Activated CD8-positive, alpha-beta T cell treated with anti-CD3 and anti-CD28 coated beads, Interleukin-2, amount 10 ng/mL, durations not matched to agents 7 days and 5 days (primary cell): Measurements from ENCODE around the gene MYOZ3. TPM values are rescaled to one million over a fixed set of nuclear protein-coding genes. Genes with fewer than 3 reads are reported as not detected.

Source experiments
- ATAC-seq: fragments of 150-1000 bp; cut with Tn5 transposase; one replicate; pipeline ENCODE4 v1.10.0; 2021; ENCODE audit warnings: moderate library complexity
- CTCF ChIA-PET: fragments of 350-600 bp; sonication (Branson Sonifier 250); formaldehyde crosslinking; loops from one replicate; lab custom pipeline; 2021; ENCODE audit warnings: antibody characterized with exemption; lab: Charles Lee
- POLR2A ChIA-PET: fragments of 350-600 bp; sonication (Branson Sonifier 250); formaldehyde crosslinking; loops from one replicate; lab custom pipeline; 2021; ENCODE audit warnings: antibody characterized with exemption; lab: Charles Lee
- DNase-seq: peaks from one replicate; pipeline ENCODE4 v3.0.0-alpha.2; 2020
- H3K27ac Mint-ChIP-seq: one replicate; pipeline ENCODE4 v1.8.0; 2021; ENCODE audit warnings: mild to moderate bottlenecking, mixed read lengths
- H3K27me3 Mint-ChIP-seq: one replicate; pipeline ENCODE4 v1.8.0; 2021; ENCODE audit warnings: low read depth, mixed read lengths
- H3K36me3 Mint-ChIP-seq: one replicate; pipeline ENCODE4 v1.8.0; 2021; ENCODE audit warnings: low read depth, mixed read lengths
- H3K4me1 Mint-ChIP-seq: one replicate; pipeline ENCODE4 v1.8.0; 2021; ENCODE audit warnings: low read depth, mixed read lengths
- H3K4me3 Mint-ChIP-seq: one replicate; pipeline ENCODE4 v1.8.0; 2021; ENCODE audit warnings: mild to moderate bottlenecking, mixed read lengths
- H3K9me3 Mint-ChIP-seq: one replicate; pipeline ENCODE4 v1.8.0; 2022; ENCODE audit warnings: mixed read lengths; ENCODE audit not compliant: insufficient read depth
- total RNA-seq, 2 experiments: library from RNA; stranded (reverse); gene quantifications; one replicate each; pipeline ENCODE4 v1.2.3, GENCODE V29; 2021

Gene MYOZ3
- total RNA-seq, 2 experiments from 2014 or later, result not detected

- CTCF ChIA-PET, result no interaction called here
Observed at GRCh38 chr5:150621301-150621700, 39.8 kb upstream of the MYOZ3 start.

DNA sequence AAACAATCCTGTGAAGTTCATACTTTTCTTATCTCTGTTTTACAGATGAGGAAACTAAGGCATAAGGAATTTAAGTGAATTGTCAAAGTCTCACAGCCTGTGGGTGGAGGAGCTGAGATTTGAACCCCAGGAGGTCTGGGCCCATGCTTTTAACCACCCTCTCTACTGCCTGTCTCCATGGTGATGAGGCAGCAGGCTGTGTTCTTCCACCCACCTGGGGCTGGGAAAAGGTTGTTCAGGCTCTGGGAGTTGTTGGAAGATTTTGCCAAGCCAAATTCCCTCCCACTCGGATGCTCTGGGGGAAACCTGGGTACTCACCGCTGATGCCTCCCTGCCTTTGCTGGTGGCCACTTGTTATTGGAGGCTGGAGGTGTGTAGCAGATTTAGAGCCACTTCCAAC lies 38.9 kb upstream of the MYOZ3 start:
- no peaks in the 10 kb centered on the region for H3K9me3 Mint-ChIP-seq
- DNase-seq, result no peak
- H3K27me3 Mint-ChIP-seq, result peaks cover 19% of the 10 kb centered on the region
- peaks cover 7% of the 10 kb centered on the region for H3K4me1 Mint-ChIP-seq
- ChIA-PET POLR2A (no interaction called here), CTCF (no interaction called here)
- no peak for ATAC-seq
- no peak overlapping the region for H3K4me3 Mint-ChIP-seq
- no peak overlapping the region for H3K27ac Mint-ChIP-seq
- H3K36me3 Mint-ChIP-seq, result no peaks in the 10 kb centered on the region

More at GRCh38 chr5:150621301-150621700, 39.8 kb upstream of the MYOZ3 start:
- ATAC-seq, result no peak
- POLR2A ChIA-PET, result no interaction called here
- Mint-ChIP-seq H3K36me3 (no peaks in the 10 kb centered on the region), H3K27ac (no peak overlapping the region), H3K27me3 (peaks cover 19% of the 10 kb centered on the region), H3K4me3 (no peak overlapping the region), H3K4me1 (peaks cover 7% of the 10 kb centered on the region), H3K9me3 (no peaks in the 10 kb centered on the region)
- DNase-seq, result no peak

DNA sequence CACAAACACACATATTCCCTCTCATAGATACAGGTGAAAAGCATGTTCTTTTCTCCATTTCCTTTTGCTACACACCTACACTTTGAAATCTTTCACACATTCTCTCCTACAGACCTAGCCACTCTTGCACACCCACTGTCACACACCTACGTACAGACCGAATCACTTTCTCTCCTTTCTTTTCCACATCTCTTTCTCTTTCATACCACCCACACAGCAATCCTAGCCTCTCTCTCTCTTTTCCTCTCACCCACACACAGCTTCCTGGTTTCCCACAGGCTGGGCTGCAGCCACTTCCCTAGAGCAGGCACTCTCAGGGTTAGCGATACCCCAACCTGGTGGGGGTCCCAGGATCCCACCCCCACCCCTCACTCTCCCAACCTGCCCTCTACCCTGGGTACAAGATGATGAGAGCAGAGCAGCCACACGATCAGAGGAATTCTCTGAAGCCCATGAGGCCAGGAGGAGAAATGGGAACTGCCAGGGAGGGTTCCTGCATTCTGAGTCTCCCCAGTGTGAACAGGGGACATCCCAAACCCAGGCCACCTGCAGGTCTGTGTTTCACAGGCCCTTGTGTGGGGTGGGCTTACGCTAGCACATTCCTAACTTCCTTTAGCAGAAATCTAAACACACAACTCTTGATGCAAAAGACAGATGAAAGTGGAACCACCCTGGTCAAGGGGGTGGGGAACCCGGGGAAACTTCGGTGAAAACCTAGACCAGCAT lies 37.7 kb upstream of the MYOZ3 start:
- Mint-ChIP-seq H3K9me3 (no peaks in the 10 kb centered on the region), H3K27ac (no peak overlapping the region), H3K4me1 (peaks cover 7% of the 10 kb centered on the region), H3K4me3 (no peak overlapping the region), H3K36me3 (no peaks in the 10 kb centered on the region), H3K27me3 (peaks cover 23% of the 10 kb centered on the region)
- no peak for DNase-seq
- CTCF ChIA-PET, result interaction anchor here (1.2 kb wide), 1 partner anchor 224 kb away, joined by 4 read pairs; no protein-coding TSS in a partner anchor
- no peak for ATAC-seq
- POLR2A ChIA-PET, result no interaction called here

GRCh38 chr5:150623878-150624216 lies 37.2 kb upstream of the MYOZ3 start:
- H3K36me3 Mint-ChIP-seq, result no peaks in the 10 kb centered on the region
- peaks cover 23% of the 10 kb centered on the region for H3K27me3 Mint-ChIP-seq
- H3K9me3 Mint-ChIP-seq, result no peaks in the 10 kb centered on the region
- POLR2A ChIA-PET, result no interaction called here
- CTCF ChIA-PET, result interaction anchor here (1.2 kb wide), 1 partner anchor 223 kb away, joined by 4 read pairs; no protein-coding TSS in a partner anchor
- H3K4me3 Mint-ChIP-seq, result peak overlapping the region; percentile 55
- H3K27ac Mint-ChIP-seq, result no peak overlapping the region
- H3K4me1 Mint-ChIP-seq, result peaks cover 7% of the 10 kb centered on the region
- no peak for DNase-seq
- no peak for ATAC-seq

GRCh38 chr5:150624334-150625163 lies 36.5 kb upstream of the MYOZ3 start:
- DNase-seq (peak; percentile 24), ATAC-seq (peak; percentile 68)
- ChIA-PET CTCF (no interaction called here), POLR2A (no interaction called here)
- Mint-ChIP-seq H3K4me3 (peak overlapping the region; percentile 55), H3K4me1 (peaks cover 7% of the 10 kb centered on the region), H3K27ac (no peak overlapping the region), H3K36me3 (no peaks in the 10 kb centered on the region), H3K27me3 (peaks cover 23% of the 10 kb centered on the region), H3K9me3 (no peaks in the 10 kb centered on the region)

DNA sequence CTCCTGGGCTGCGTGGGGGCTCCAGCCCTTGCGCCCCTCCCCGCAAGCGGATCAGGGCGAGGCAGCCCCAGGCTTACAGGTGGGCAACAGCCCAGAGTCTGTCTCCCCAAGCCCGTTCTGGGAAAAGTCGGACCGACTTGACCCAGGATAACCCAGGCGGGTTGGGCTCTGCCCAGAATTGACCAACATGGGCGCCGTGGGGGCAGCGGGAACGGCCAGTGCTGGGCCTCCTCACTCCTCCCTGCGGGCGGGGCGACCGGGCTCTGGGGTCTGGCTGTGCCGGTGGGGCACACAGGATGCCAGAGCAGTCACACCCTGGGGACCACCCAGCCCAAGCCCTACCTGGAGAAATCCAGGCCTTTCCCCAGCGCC lies 35.9 kb upstream of the MYOZ3 start:
- H3K9me3 Mint-ChIP-seq, result no peaks in the 10 kb centered on the region
- no peaks in the 10 kb centered on the region for H3K36me3 Mint-ChIP-seq
- peaks cover 23% of the 10 kb centered on the region for H3K27me3 Mint-ChIP-seq
- no peak for ATAC-seq
- H3K4me1 Mint-ChIP-seq, result peaks cover 7% of the 10 kb centered on the region
- H3K4me3 Mint-ChIP-seq, result no peak overlapping the region
- ChIA-PET CTCF (no interaction called here), POLR2A (no interaction called here)
- H3K27ac Mint-ChIP-seq, result no peak overlapping the region
- no peak for DNase-seq

- CTCF ChIA-PET, result no interaction called here
- Mint-ChIP-seq H3K27ac (no peak overlapping the region), H3K27me3 (peaks cover 23% of the 10 kb centered on the region), H3K4me1 (peaks cover 7% of the 10 kb centered on the region), H3K36me3 (no peaks in the 10 kb centered on the region), H3K4me3 (no peak overlapping the region), H3K9me3 (no peaks in the 10 kb centered on the region)
- ATAC-seq (no peak), DNase-seq (no peak)
- POLR2A ChIA-PET, result no interaction called here
Observed at GRCh38 chr5:150625831-150626746, 35.0 kb upstream of the MYOZ3 start.

DNA sequence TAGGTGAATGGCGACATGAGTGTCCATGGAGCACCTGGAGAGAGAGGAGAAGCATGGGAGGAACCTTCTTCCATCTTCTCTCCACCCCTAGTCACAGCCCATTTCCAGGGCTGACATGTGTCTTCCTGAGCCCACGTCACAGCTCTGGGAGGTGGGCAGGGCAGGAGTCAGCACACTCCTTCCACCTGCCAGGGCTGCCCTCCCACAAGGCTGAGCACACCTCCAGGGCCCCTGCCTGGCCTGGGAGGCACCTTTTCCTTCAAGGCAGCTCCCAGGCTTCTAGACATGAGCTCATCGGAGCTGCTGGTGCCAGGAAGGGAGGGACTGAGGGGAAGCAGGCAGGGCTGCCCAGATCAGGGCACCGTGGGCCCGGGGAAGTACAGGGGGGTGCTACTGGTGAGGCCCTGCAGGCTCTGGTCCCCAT lies 34.2 kb upstream of the MYOZ3 start:
- ATAC-seq (no peak), DNase-seq (no peak)
- ChIA-PET POLR2A (no interaction called here), CTCF (no interaction called here)
- H3K27ac Mint-ChIP-seq, result no peak overlapping the region
- H3K36me3 Mint-ChIP-seq, result no peaks in the 10 kb centered on the region
- H3K4me1 Mint-ChIP-seq, result peaks cover 7% of the 10 kb centered on the region
- H3K9me3 Mint-ChIP-seq, result no peaks in the 10 kb centered on the region
- H3K4me3 Mint-ChIP-seq, result no peak overlapping the region
- H3K27me3 Mint-ChIP-seq, result peaks cover 23% of the 10 kb centered on the region

DNA sequence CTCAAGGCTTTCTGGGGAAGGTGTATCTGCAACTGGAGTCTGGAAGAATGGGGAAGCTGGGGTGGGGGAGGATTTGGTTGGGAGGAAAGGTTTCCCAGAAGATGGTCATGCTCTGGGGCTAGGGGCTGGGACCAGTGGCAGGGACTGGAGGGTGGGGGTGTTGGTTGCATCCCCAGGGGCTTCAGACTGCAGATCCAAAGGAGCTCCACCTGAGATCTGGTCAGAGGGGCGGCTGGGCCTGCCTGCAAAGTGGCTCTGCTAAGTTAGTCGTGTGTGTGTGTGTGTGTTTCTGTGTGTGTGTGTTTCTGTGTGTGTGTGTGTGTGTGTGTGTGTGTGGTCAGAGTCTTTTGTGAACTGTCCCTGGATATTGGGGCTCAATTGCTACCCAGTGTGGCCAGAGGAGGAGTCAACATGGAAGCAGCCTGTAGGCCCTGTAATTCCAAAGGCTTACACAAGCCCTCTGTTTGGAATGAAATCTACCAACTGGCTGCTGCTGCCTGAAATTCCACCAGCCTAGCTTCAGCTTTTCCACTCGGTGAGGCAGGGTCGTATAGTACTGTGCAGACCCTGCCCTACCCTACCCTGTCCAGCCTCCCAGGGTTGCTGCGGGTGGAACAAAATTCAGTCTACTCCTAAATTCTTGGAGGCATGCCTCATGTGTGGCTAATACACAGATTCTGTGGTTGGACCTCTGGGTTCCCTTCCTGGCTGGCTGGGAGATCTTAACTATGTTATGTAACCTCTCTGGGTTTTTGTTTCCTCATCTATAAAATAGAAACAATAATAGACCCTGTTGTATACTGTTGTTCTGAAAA lies 33.1 kb upstream of the MYOZ3 start:
- no peak overlapping the region for H3K4me3 Mint-ChIP-seq
- POLR2A ChIA-PET, result no interaction called here
- peaks cover 7% of the 10 kb centered on the region for H3K4me1 Mint-ChIP-seq
- H3K27me3 Mint-ChIP-seq, result peaks cover 20% of the 10 kb centered on the region
- no peaks in the 10 kb centered on the region for H3K9me3 Mint-ChIP-seq
- CTCF ChIA-PET, result no interaction called here
- H3K36me3 Mint-ChIP-seq, result no peaks in the 10 kb centered on the region
- no peak for DNase-seq
- ATAC-seq, result no peak
- H3K27ac Mint-ChIP-seq, result no peak overlapping the region

GRCh38 chr5:150628936-150629485 lies 32.0 kb upstream of the MYOZ3 start:
- POLR2A ChIA-PET, result no interaction called here
- H3K27ac Mint-ChIP-seq, result no peak overlapping the region
- CTCF ChIA-PET, result no interaction called here
- H3K9me3 Mint-ChIP-seq, result no peaks in the 10 kb centered on the region
- DNase-seq, result no peak
- ATAC-seq, result no peak
- H3K36me3 Mint-ChIP-seq, result no peaks in the 10 kb centered on the region
- H3K4me3 Mint-ChIP-seq, result no peak overlapping the region
- peaks cover 16% of the 10 kb centered on the region for H3K27me3 Mint-ChIP-seq
- H3K4me1 Mint-ChIP-seq, result peaks cover 4% of the 10 kb centered on the region

DNA sequence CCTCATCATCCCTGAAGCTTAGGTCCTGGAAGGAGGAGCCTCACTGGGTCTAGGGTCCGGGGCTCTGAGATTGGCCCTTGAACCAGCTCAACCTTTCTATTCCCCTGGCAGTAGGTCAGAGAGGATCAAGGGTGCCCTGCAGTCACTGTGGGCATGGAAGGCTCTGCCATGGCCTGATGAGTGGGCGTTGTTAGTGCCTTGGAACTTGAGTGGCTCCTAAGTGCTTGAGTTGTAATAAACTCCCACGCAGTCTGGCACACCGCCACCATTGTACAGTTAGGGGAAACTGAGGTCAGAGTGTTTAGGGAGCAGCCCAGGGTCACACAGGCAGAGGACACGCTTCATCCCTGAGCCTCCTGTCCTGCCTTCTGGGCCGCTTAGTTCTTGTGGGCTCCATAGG lies 31.0 kb upstream of the MYOZ3 start:
- CTCF ChIA-PET, result no interaction called here
- no peak for ATAC-seq
- Mint-ChIP-seq H3K4me3 (no peak overlapping the region), H3K27me3 (peaks cover 13% of the 10 kb centered on the region), H3K9me3 (no peaks in the 10 kb centered on the region), H3K4me1 (no peaks in the 10 kb centered on the region), H3K27ac (no peak overlapping the region), H3K36me3 (no peaks in the 10 kb centered on the region)
- POLR2A ChIA-PET, result no interaction called here
- no peak for DNase-seq
